GM21528 (cell line): ENCODE results near the gene GLIPR1.
A peak's percentile ranks its signal among the peaks of the same experiment; 100 is the strongest.
"Not testable (repeated sequence)": the region's sequence is repeated elsewhere in the genome, so short reads cannot be mapped to it uniquely, and the experiment has no call there.

Experiments
- ATAC-seq: cut with Tn5 transposase; IDR thresholded peaks from one replicate; pipeline ENCODE4 v1.9.1; 2021; ENCODE audit warnings: mild to moderate bottlenecking, moderate library complexity; ENCODE audit not compliant: unreplicated experiment, low FRiP score

Gene GLIPR1

GRCh38 chr12:75480469-75480949 is at the start of gene GLIPR1:
Gene GLIPR1 (plus strand): TSS chr12:75480755. CDS start chr12:75480881, 126 bp downstream.
- ATAC-seq: peak; percentile 91

GRCh38 chr12:75432924-75433323 is 47.6 kb upstream of the GLIPR1 start:
- ATAC-seq: no peak

- ATAC-seq: peak; percentile 72
Measured at GRCh38 chr12:75437564-75437963, 43.0 kb upstream of the GLIPR1 start.

- no peak for ATAC-seq
Measured at GRCh38 chr12:75438059-75438754, 42.3 kb upstream of the GLIPR1 start.

- ATAC-seq: no peak
Measured at GRCh38 chr12:75439048-75439447, 41.5 kb upstream of the GLIPR1 start.

GRCh38 chr12:75439930-75440329 is 40.6 kb upstream of the GLIPR1 start:
- no peak for ATAC-seq

- ATAC-seq: not testable (repeated sequence)
Measured at GRCh38 chr12:75441687-75442449, 38.7 kb upstream of the GLIPR1 start.

GRCh38 chr12:75442454-75442853 is 38.1 kb upstream of the GLIPR1 start:
- not testable (repeated sequence) for ATAC-seq

- no peak for ATAC-seq
Measured at GRCh38 chr12:75443709-75444108, 36.8 kb upstream of the GLIPR1 start.

GRCh38 chr12:75444429-75445136 is 36.0 kb upstream of the GLIPR1 start:
- ATAC-seq: no peak

- not testable (repeated sequence) for ATAC-seq
Measured at GRCh38 chr12:75445137-75445507, 35.4 kb upstream of the GLIPR1 start.

- ATAC-seq: no peak
Measured at GRCh38 chr12:75446857-75447256, 33.7 kb upstream of the GLIPR1 start.

GRCh38 chr12:75447691-75448393 is 32.7 kb upstream of the GLIPR1 start:
- ATAC-seq: no peak

- no peak for ATAC-seq
Measured at GRCh38 chr12:75452675-75453330, 27.8 kb upstream of the GLIPR1 start.

GRCh38 chr12:75455839-75456238 is 24.7 kb upstream of the GLIPR1 start:
- no peak for ATAC-seq

- ATAC-seq: no peak
Measured at GRCh38 chr12:75457191-75457590, 23.4 kb upstream of the GLIPR1 start.

- not testable (repeated sequence) for ATAC-seq
Measured at GRCh38 chr12:75457866-75458265, 22.7 kb upstream of the GLIPR1 start.

- no peak for ATAC-seq
Measured at GRCh38 chr12:75459755-75460154, 20.8 kb upstream of the GLIPR1 start.

GRCh38 chr12:75460204-75460603 is 20.4 kb upstream of the GLIPR1 start:
- no peak for ATAC-seq
